ENCODE data around the gene CACHD1.
"Not testable (repeated sequence)": the region's sequence is repeated elsewhere in the genome, so short reads cannot be mapped to it uniquely, and the experiment has no call there.

The CACHD1 gene

GRCh38 chr1:64715186-64715585, 245.3 kb downstream of the CACHD1 start:
- DNase-seq: no peak

- no peak for DNase-seq
Measured at GRCh38 chr1:64721135-64721534, 251.2 kb downstream of the CACHD1 start.

- DNase-seq: no peak
Measured at GRCh38 chr1:64721576-64722145, 251.7 kb downstream of the CACHD1 start.

- no peak for DNase-seq
Measured at GRCh38 chr1:64727861-64728260, 257.9 kb downstream of the CACHD1 start.

- no peak for DNase-seq
Measured at GRCh38 chr1:64733581-64734286, 263.8 kb downstream of the CACHD1 start.

- no peak for DNase-seq
Measured at GRCh38 chr1:64734287-64734652, 264.3 kb downstream of the CACHD1 start.

GRCh38 chr1:64740687-64741086, 270.8 kb downstream of the CACHD1 start:
- DNase-seq: not testable (repeated sequence)
